GM12878 (cell line): ENCODE measurements around the gene KIF17. TPM values are rescaled to one million over a fixed set of nuclear protein-coding genes. Genes with fewer than 3 reads are reported as not detected.

ENCODE experiments used
- ATAC-seq: fragments of 200-7000 bp; cut with Tn5 transposase; 3 replicates; pipeline ENCODE4 v1.9.1; 2020; ENCODE audit warnings: mild to moderate bottlenecking, moderate library complexity
- BruUV-seq: library from RNA; stranded (reverse); fragments of 400-500 nt; replicated peaks from 2 replicates; lab custom pipeline; 2021; lab: Mats Ljungman, UMichigan
- CTCF ChIA-PET: fragments of 300-600 bp; sonication (Branson Sonifier 250); formaldehyde crosslinking; extraction: SDS; loops from one replicate; lab custom pipeline; 2021; ENCODE audit warnings: inconsistent platforms; lab: Yijun Ruan, JAX
- POLR2A ChIA-PET: fragments of 350-600 bp; formaldehyde crosslinking; extraction: SDS; loops from one replicate; lab custom pipeline; 2021; ENCODE audit warnings: inconsistent platforms; lab: Charles Lee
- RAD21 ChIA-PET: fragments of 300-600 bp; sonication (Branson Sonifier 250); formaldehyde crosslinking; loops from one replicate; lab custom pipeline; 2023; ENCODE audit warnings: antibody characterized with exemption; ENCODE audit not compliant: unreplicated experiment; lab: Charles Lee
- SMC1A ChIA-PET: fragments of 300-600 bp; sonication (Branson Sonifier 250); formaldehyde crosslinking; loops from one replicate; lab custom pipeline; 2023; ENCODE audit not compliant: unreplicated experiment, uncharacterized antibody; lab: Charles Lee
- DNase-seq: peaks from one replicate; pipeline ENCODE4 v3.0.0-alpha.2; 2011; ENCODE audit warnings: low read depth, low spot score
- FAIRE-seq: peaks from 3 replicates; lab custom pipeline; 2011; peaks lifted over from hg19 to GRCh38; lab: Jason Lieb, UNC
- H2AFZ ChIP-seq: 2 replicates; pipeline ENCODE4 v1.6.0; 2011; ENCODE audit warnings: low read depth, low read length, control low read depth; ENCODE audit not compliant: control insufficient read depth
- H3K27ac ChIP-seq: 2 replicates; pipeline ENCODE4 v1.5.1; 2011; ENCODE audit warnings: control low read depth; ENCODE audit not compliant: control insufficient read depth, insufficient read depth
- H3K27me3 ChIP-seq, 2 experiments: replicated peaks in 1 of 2; 2 replicates each; pipeline versions ENCODE4 v1.6.0 to v1.6.1; 2011; ENCODE audit warnings: low read length in 1 of 2; ENCODE audit not compliant: control insufficient read depth in 2 of 2, insufficient read depth in 2 of 2
- H3K36me3 ChIP-seq, 2 experiments: 2 replicates each; pipeline ENCODE4 v1.5.1; 2011; ENCODE audit warnings: low read length in 1 of 2; ENCODE audit not compliant: control insufficient read depth in 2 of 2, insufficient read depth in 2 of 2
- H3K4me1 ChIP-seq: 2 replicates; pipeline ENCODE4 v1.6.1; 2011; ENCODE audit warnings: mild to moderate bottlenecking, low read length, moderate library complexity, mixed read lengths; ENCODE audit not compliant: control insufficient read depth, insufficient read depth
- H3K4me2 ChIP-seq: 2 replicates; pipeline ENCODE4 v1.6.0; 2011; ENCODE audit warnings: control low read depth; ENCODE audit not compliant: control insufficient read depth, insufficient read depth
- H3K4me3 ChIP-seq: fragments of 200-600 bp; sonication (generic); 2 replicates; pipeline ENCODE4 v1.5.1; 2016
- H3K79me2 ChIP-seq: 2 replicates; pipeline ENCODE4 v1.6.0; 2011; ENCODE audit warnings: low read length; ENCODE audit not compliant: control insufficient read depth, insufficient read depth
- H3K9ac ChIP-seq: 2 replicates; pipeline ENCODE4 v1.8.0; 2011; ENCODE audit warnings: low read length, control low read depth, mixed read lengths; ENCODE audit not compliant: control insufficient read depth, insufficient read depth
- H3K9me3 ChIP-seq: replicated peaks from 3 replicates; pipeline ENCODE4 v1.5.1; 2011; ENCODE audit warnings: mild to moderate bottlenecking, low read length; ENCODE audit not compliant: control insufficient read depth, insufficient read depth
- H4K20me1 ChIP-seq: 2 replicates; pipeline ENCODE4 v1.6.0; 2011; ENCODE audit not compliant: control insufficient read depth, insufficient read depth
- BMI1 ChIP-seq: fragments of 450-650 bp; IDR thresholded peaks from 2 replicates; pipeline ENCODE4 v1.6.1; 2016; ENCODE audit warnings: mild to moderate bottlenecking, moderate library complexity, borderline replicate concordance
- CEBPB ChIP-seq, 2 experiments: fragments of 150-350 bp in 1 of 2; IDR thresholded peaks; 2 replicates each; pipeline ENCODE4 v1.6.1; 2012 to 2014; ENCODE audit warnings: low read depth in 2 of 2, low read length in 2 of 2, borderline replicate concordance in 1 of 2, inconsistent platforms in 1 of 2
- E2F8 ChIP-seq: fragments of 450-650 bp; IDR thresholded peaks from 2 replicates; pipeline ENCODE4 v1.6.1; 2018; ENCODE audit warnings: mild to moderate bottlenecking, low read depth, moderate library complexity; ENCODE audit not compliant: partially characterized antibody
- HCFC1 ChIP-seq: fragments of 150-350 bp; IDR thresholded peaks from 2 replicates; pipeline ENCODE4 v1.6.1; 2014; ENCODE audit warnings: low read length
- KAT2A ChIP-seq: conservative IDR thresholded peaks from 2 replicates; pipeline ENCODE4 v1.6.1; 2011; ENCODE audit warnings: low read depth, low read length; ENCODE audit not compliant: control insufficient read depth
- NR2C1 ChIP-seq: fragments of 450-650 bp; IDR thresholded peaks from 2 replicates; pipeline ENCODE4 v1.6.1; 2017; ENCODE audit warnings: antibody characterized with exemption, mild to moderate bottlenecking, moderate library complexity
- NR2F1 ChIP-seq: fragments of 450-650 bp; conservative IDR thresholded peaks from 2 replicates; pipeline ENCODE4 v1.6.1; 2017; ENCODE audit warnings: mild to moderate bottlenecking
- PAX5 ChIP-seq: IDR thresholded peaks from 2 replicates; pipeline ENCODE4 v1.6.1; 2011; ENCODE audit warnings: low read depth, low read length, borderline replicate concordance
- POLR2AphosphoS5 ChIP-seq: IDR thresholded peaks from 2 replicates; pipeline ENCODE4 v1.6.1; 2011; ENCODE audit warnings: mild to moderate bottlenecking, low read length, inconsistent platforms
- RELA ChIP-seq: fragments of 450-650 bp; IDR thresholded peaks from 2 replicates; pipeline ENCODE4 v1.8.0; 2014; ENCODE audit warnings: borderline replicate concordance; ENCODE audit not compliant: partially characterized antibody
- SREBF1 ChIP-seq: IDR thresholded peaks from 2 replicates; pipeline ENCODE4 v1.6.1; 2012; ENCODE audit warnings: mild to moderate bottlenecking, low read length
- TAF1 ChIP-seq: IDR thresholded peaks from 2 replicates; pipeline ENCODE4 v1.6.1; 2011; ENCODE audit warnings: mild to moderate bottlenecking, low read depth, low read length, borderline replicate concordance
- ZBTB40 ChIP-seq: fragments of 450-650 bp; IDR thresholded peaks from 2 replicates; pipeline ENCODE4 v1.6.1; 2016; ENCODE audit warnings: mild to moderate bottlenecking, moderate library complexity, borderline replicate concordance
- ZSCAN29 ChIP-seq: fragments of 450-650 bp; IDR thresholded peaks from 2 replicates; pipeline ENCODE4 v1.6.1; 2017; ENCODE audit warnings: mild to moderate bottlenecking, moderate library complexity
- WGBS: methylation state at CpG from one replicate; pipeline ENCODE4 v1.1.6; 2016; ENCODE audit warnings: low lambda C conversion rate; ENCODE audit not compliant: insufficient replicate concordance, insufficient coverage; ENCODE audit errors: missing lambda C conversion rate; 5-methylcytosine and 5-hydroxymethylcytosine counted together
- in situ Hi-C: fragments of 300-500 bp; cut with MboI; formaldehyde crosslinking; loops from 9 replicates; pipeline ENCODE4 v1.14.3; 2018; ENCODE audit warnings: mixed read lengths
- intact Hi-C: fragments of 100-400 bp; cut with micrococcal nuclease; formaldehyde crosslinking; loops from one replicate; pipeline ENCODE4 v1.14.2; 2022; ENCODE audit not compliant: unreplicated experiment
- polyA plus RNA-seq, 11 experiments: library from polyadenylated mRNA; depleted of rRNA in 4 of 11; unstranded in 6 of 11; stranded (reverse) in 5 of 11; fragments of >200 nt; fragmentation: Nextera tagmentation in 4 of 11; fragmentation: Illumina TruSeq in 1 of 11; extraction: Ambion mirVana in 4 of 11; extraction: Trizol in 1 of 11; gene quantifications; 1 replicate in 1 of 11; 2 replicates in 10 of 11; pipeline versions ENCODE4 v1.2.1 to v1.2.3, GENCODE V29; 2011 to 2016; ENCODE audit warnings: inconsistent platforms in 2 of 11, missing spikeins in 2 of 11, low read depth in 1 of 11
- total RNA-seq, 4 experiments: library from RNA; depleted of rRNA in 3 of 4; stranded (reverse); fragments of >200 nt in 3 of 4; fragmentation: Illumina TruSeq in 1 of 4; extraction: Trizol in 1 of 4; gene quantifications; 2 replicates each; pipeline versions ENCODE4 v1.2.1 to v1.2.3, GENCODE V29; 2013 to 2021
- TF ChIP-seq, protein P1 (sequence below): fragments of 150-350 bp; IDR thresholded peaks from 2 replicates; pipeline ENCODE4 v1.6.1; 2016; ENCODE audit warnings: low read depth, low read length

Gene KIF17
- total and polyA plus RNA-seq, 10 of the 15 experiments (the other 5 are each of a cell fraction or from before 2014, with no cell fraction given): 0.01 to 0.10 (median 0.03) TPM; not detected in 7

- ChIA-PET CTCF (interaction anchor here (1.7 kb wide), 1 partner anchor 493 kb away, joined by 8 read pairs; no protein-coding TSS in a partner anchor), SMC1A (interaction anchor here (0.7 kb wide), 1 partner anchor 493 kb away, joined by 3 read pairs; no protein-coding TSS in a partner anchor), POLR2A (no interaction called here), RAD21 (no interaction called here)
- H3K4me3 ChIP-seq: no peak overlapping the region
- WGBS: 38% methylated on average over 5 of the region's 5 CpGs
- intact Hi-C loops (no loop called here), in situ Hi-C loops (no loop called here)
- peaks cover 2% of the 10 kb centered on the region for H3K4me1 ChIP-seq
- no TSS peak for BruUV-seq
- no peaks in the 10 kb centered on the region for H3K79me2 ChIP-seq
- no peak overlapping the region for H2AFZ ChIP-seq
- H3K27me3 ChIP-seq: no peaks in the 10 kb centered on the region
- TF ChIP-seq RELA (no peak), ZSCAN29 (no peak), TAF1 (no peak), SREBF1 (no peak), POLR2AphosphoS5 (no peak), NR2C1 (no peak), HCFC1 (no peak), ZBTB40 (no peak), KAT2A (no peak), PAX5 (no peak), CEBPB (IDR thresholded peaks at IDR 0.05; ENCODE audit: borderline replicate concordance in 1 of 2, low read depth in 2 of 2, low read length in 2 of 2) (no peak), NR2F1 (no peak), E2F8 (no peak), BMI1 (no peak)
- TF ChIP-seq, protein P1, sequence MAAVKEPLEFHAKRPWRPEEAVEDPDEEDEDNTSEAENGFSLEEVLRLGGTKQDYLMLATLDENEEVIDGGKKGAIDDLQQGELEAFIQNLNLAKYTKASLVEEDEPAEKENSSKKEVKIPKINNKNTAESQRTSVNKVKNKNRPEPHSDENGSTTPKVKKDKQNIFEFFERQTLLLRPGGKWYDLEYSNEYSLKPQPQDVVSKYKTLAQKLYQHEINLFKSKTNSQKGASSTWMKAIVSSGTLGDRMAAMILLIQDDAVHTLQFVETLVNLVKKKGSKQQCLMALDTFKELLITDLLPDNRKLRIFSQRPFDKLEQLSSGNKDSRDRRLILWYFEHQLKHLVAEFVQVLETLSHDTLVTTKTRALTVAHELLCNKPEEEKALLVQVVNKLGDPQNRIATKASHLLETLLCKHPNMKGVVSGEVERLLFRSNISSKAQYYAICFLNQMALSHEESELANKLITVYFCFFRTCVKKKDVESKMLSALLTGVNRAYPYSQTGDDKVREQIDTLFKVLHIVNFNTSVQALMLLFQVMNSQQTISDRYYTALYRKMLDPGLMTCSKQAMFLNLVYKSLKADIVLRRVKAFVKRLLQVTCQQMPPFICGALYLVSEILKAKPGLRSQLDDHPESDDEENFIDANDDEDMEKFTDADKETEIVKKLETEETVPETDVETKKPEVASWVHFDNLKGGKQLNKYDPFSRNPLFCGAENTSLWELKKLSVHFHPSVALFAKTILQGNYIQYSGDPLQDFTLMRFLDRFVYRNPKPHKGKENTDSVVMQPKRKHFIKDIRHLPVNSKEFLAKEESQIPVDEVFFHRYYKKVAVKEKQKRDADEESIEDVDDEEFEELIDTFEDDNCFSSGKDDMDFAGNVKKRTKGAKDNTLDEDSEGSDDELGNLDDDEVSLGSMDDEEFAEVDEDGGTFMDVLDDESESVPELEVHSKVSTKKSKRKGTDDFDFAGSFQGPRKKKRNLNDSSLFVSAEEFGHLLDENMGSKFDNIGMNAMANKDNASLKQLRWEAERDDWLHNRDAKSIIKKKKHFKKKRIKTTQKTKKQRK: no peak
- no peak overlapping the region for H3K9ac ChIP-seq
- DNase-seq (no peak), ATAC-seq (no peak), FAIRE-seq (no peak)
- H3K27ac ChIP-seq: no peak overlapping the region
- H3K4me2 ChIP-seq: no peak overlapping the region
- no peaks in the 10 kb centered on the region for H3K36me3 ChIP-seq
- no peaks in the 10 kb centered on the region for H4K20me1 ChIP-seq
- H3K9me3 ChIP-seq: no peaks in the 10 kb centered on the region
Observed at GRCh38 chr1:20701847-20702246, 16.0 kb downstream of the KIF17 start.
